Activated T-cell treated with anti-CD3 and anti-CD28 coated beads for 48 hours (primary cell): ENCODE results near the gene ATXN7L3B.

Source experiments
- DNase-seq: peaks from one replicate; pipeline ENCODE4 v3.0.0-alpha.2; 2020; ENCODE audit warnings: low read depth

Gene ATXN7L3B

DNA sequence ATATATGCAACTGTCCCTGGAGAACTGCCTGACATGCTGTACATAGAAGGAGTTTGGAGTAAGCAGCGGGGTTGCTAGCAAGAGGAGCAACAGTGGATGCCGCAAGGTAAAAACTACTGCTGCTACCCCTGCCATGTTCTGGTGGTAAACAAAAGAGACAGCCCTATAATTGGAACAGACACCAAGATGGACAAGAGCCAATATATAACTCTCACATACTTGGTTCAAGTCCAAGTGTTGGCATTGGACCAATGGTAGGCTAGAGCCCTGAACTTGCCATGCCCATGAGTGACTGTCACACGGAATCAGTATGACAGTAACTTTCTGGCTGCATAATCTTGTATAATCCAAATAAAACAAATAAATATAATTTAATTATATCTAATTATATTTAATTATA lies 13.7 kb downstream of the ATXN7L3B start:
- DNase-seq = no peak

DNA sequence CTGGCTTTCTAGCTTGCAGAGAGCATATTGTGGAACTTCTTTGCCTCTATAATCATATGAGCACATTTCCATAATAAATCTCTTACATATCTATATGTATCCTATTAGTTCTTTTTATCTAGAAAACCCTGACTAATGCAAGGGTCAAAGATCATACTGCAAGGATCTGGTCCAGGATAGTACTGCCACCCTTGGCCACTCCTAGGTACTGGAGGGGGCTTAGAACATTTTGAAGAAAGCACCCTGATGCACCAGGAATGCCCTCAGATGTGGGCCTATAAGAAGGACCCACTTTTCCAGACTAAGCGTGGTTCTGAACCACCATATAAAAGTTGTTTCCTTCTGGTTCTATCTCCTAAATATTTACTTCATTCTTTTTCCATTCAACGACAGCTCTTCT lies 14.6 kb downstream of the ATXN7L3B start:
- DNase-seq = no peak

DNA sequence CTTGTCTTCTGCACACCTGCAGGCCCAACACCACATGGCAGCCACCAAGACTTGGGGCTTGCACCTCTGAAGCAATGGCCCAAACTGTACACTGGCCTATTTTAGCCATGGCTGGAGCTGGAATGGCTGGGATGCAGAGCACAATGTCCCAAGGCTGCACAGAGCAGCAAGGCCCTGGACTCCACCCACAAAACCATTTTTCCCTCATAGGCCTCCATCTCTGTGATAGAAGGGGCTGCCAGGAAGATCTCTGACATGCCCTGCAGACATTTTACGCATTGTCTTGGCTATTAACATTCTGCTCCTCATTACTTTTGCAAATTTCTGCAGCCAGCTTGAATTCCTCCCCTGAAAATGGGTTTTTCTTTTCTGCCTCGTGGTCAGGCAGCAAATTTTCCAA lies 22.1 kb downstream of the ATXN7L3B start:
- no peak for DNase-seq

DNA sequence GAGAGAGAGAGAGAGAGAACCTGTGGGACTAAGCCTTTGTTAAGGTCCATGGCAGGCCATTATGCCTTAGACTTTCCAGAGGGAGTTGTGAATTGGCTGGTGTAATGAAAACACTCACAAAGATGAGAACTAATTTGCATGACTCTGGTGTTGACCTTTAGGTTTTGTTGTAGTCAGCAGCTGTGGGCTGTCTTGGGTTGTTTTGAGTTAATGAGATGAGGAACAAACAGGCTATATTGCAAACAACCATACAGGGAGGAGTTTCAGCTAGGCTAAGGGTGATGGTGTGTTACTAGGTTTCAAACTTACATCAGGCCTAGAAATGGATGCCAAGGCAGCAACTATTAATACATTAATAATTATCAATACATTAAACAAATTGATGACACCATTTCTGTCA lies 26.3 kb downstream of the ATXN7L3B start:
- DNase-seq = no peak

DNA sequence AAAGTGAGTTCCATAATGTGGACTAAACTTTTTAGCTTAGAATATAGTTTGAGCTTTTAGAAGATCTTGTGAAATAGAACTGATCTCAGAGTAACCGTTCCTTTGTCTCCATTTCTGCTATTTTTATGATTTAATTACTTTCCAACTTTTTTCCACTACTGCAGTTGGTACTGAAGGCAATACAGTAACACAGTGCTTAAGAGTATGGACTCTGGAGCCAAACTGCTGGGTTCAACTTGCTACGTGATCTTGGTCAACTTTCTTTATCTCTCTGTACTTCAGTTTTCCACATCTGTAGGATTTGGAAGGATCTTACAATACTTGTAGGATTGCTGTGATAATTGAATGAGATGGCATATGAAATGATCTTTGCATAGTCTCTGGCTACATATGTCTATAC lies 40.9 kb downstream of the ATXN7L3B start:
- DNase-seq = no peak

DNA sequence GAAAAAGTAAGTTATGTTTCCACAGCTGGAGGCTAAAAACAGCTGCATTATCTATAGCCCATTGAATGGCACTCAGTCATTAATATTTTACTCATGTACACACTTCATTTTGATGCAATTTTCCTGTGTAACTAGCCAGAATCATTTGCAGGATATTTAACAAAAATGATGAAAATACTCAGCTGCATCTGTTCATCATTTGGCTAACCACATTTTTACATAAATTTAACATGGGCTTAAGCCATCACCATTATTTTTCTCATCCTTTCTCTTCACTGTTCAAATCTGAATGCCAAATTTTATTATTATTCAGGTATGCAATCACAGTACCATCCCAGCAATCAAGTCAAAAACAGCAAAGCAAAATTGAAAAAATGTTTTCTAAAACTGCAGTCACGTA lies 41.8 kb downstream of the ATXN7L3B start:
- DNase-seq = no peak

DNA sequence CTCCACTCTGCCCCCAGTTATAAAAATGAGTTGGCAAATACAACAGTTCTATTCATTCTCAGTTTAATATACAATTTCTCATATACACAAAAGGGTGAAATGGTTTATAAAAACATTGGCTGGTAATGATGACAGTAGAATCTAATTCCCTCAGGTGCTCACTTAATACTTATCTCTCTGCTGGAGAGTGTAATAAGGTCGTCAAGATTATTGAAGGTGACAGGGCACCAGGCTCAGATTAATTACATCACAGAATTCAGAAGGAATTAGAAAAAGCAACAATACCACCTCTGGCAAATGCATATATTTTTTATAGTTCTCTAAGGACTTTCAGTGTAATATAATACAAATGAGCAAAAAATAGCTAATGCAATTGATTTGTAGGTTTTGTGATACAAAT lies 42.3 kb downstream of the ATXN7L3B start:
- DNase-seq = no peak

DNA sequence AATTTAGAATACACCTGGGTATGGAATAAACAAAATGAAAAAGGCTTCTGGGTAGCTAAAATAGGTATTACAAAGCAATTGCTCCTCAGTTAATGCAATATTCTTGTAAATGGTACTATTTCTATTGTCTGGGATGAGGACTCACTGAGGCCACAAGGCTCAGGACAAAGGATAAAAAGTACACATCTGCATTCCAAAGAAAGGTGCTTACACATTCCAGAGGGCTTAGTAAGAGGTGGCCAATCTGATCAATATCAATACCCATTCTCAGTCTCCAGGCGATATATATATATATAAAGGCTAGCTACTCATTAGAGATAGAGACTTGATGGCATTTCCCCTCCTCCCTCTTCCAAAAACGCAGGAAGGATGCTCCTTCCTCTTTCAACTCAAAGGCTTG lies 43.8 kb downstream of the ATXN7L3B start:
- DNase-seq = no peak

DNA sequence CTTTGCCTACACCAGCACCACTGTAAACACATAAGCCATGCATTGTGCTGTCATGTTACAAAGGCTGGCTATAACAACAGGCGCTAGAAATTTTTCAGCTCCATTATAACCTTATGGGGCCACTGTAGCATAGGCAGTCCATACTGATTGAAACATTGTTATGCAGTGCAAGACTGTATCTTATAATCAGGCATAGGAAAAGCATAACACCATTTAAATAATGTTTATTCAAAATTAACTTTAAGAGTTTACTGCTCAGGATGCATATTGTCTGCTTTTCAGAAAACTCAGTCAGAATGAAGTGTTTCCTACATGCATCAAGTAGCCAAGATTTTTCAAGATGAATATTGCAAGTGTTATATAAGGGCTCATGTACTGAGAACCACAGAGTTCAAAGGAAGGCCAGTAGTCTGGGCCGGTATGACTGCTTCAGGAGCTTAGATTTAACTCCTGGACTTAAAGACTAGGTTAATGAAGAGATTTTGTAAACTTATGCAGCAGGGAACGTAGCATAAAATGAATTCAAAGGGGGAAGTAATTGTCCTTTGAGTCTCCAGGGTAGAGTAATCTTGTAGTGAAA lies 46.9 kb downstream of the ATXN7L3B start:
- DNase-seq = no peak

DNA sequence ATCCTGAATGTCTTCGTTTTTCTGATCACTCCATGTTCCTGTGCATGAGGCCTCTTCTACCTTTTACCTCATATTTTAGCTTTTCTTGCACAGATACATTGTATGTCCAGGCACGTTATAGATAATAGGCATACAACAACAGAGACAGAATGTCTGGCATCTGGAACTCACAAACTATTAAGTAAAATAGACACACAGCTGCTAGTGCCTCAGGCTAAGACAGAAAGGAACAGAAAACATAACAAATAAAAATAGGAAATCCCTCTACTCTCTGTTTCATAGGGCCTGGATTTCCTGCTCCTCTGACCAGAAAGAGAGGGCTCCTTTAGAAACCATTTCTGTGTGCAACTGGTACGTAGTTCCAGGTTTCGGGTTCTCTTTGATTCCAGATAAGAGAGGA lies 48.6 kb downstream of the ATXN7L3B start:
- no peak for DNase-seq
